GM23338 (cell line): ENCODE measurements around the gene AKAP8L. TPM values are rescaled to one million over a fixed set of nuclear protein-coding genes. Genes with fewer than 3 reads are reported as not detected.
"Not testable (repeated sequence)": the region's sequence is repeated elsewhere in the genome, so short reads cannot be mapped to it uniquely, and the experiment has no call there.

Experiments
- ATAC-seq: fragments of 200-7000 bp; cut with Tn5 transposase; 3 replicates; pipeline ENCODE4 v1.9.1; 2020
- DNase-seq: peaks from one replicate; pipeline ENCODE4 v3.0.0-alpha.2; 2015; ENCODE audit warnings: low spot score
- H2AFZ ChIP-seq: fragments of 200-600 bp; sonication (generic); 2 replicates; pipeline ENCODE4 v1.8.0; 2016; ENCODE audit warnings: antibody characterized with exemption, mild to moderate bottlenecking, moderate library complexity
- H3F3A ChIP-seq: fragments of 200-600 bp; sonication (generic); replicated peaks from 2 replicates; pipeline ENCODE4 v1.8.0; 2017; ENCODE audit warnings: antibody characterized with exemption, mixed run types, low read depth
- H3K27ac ChIP-seq: fragments of 200-600 bp; sonication (generic); 2 replicates; pipeline ENCODE4 v1.6.1; 2016; ENCODE audit warnings: low read depth
- H3K27me3 ChIP-seq: fragments of 200-600 bp; sonication (generic); 2 replicates; pipeline ENCODE4 v1.8.0; 2016; ENCODE audit warnings: mild to moderate bottlenecking, mixed run types, moderate library complexity; ENCODE audit not compliant: insufficient read depth
- H3K36me3 ChIP-seq: fragments of 200-600 bp; sonication (generic); 2 replicates; pipeline ENCODE4 v1.8.0; 2016; ENCODE audit warnings: mild to moderate bottlenecking; ENCODE audit not compliant: insufficient read depth
- H3K4me1 ChIP-seq: fragments of 200-600 bp; sonication (generic); 2 replicates; pipeline ENCODE4 v1.8.0; 2016; ENCODE audit warnings: mild to moderate bottlenecking, moderate library complexity; ENCODE audit not compliant: insufficient read depth
- H3K4me2 ChIP-seq: fragments of 200-600 bp; sonication (generic); 2 replicates; pipeline ENCODE4 v1.7.1; 2017; ENCODE audit warnings: mixed run types
- H3K4me3 ChIP-seq: fragments of 200-600 bp; sonication (generic); 2 replicates; pipeline ENCODE4 v1.6.1; 2016; ENCODE audit warnings: mixed run types
- H3K79me2 ChIP-seq: fragments of 200-600 bp; sonication (generic); replicated peaks from 2 replicates; pipeline ENCODE4 v1.8.0; 2017; ENCODE audit warnings: mild to moderate bottlenecking; ENCODE audit not compliant: insufficient read depth
- H3K9me2 ChIP-seq: fragments of 200-600 bp; sonication (generic); 2 replicates; pipeline ENCODE4 v1.8.0; 2017; ENCODE audit not compliant: insufficient read depth
- H4K20me1 ChIP-seq: fragments of 200-600 bp; sonication (generic); replicated peaks from 2 replicates; pipeline ENCODE4 v1.8.0; 2017; ENCODE audit warnings: mild to moderate bottlenecking; ENCODE audit not compliant: insufficient read depth
- H3K27ac Mint-ChIP-seq: 2 replicates; pipeline ENCODE4 v1.8.0; 2020; ENCODE audit warnings: inconsistent platforms, mild to moderate bottlenecking, moderate library complexity, mixed read lengths
- H3K27me3 Mint-ChIP-seq: 3 replicates; pipeline ENCODE4 v1.8.0; 2022; ENCODE audit warnings: low read depth, mild to moderate bottlenecking, moderate library complexity, mixed read lengths, inconsistent platforms; ENCODE audit not compliant: insufficient read depth, poor library complexity
- H3K36me3 Mint-ChIP-seq: 3 replicates; pipeline ENCODE4 v1.8.0; 2021; ENCODE audit warnings: low read depth, mild to moderate bottlenecking, inconsistent platforms, moderate library complexity, mixed read lengths
- H3K4me1 Mint-ChIP-seq: 3 replicates; pipeline ENCODE4 v1.8.0; 2020; ENCODE audit warnings: mild to moderate bottlenecking, inconsistent platforms, mixed read lengths
- H3K4me3 Mint-ChIP-seq: 3 replicates; pipeline ENCODE4 v1.8.0; 2021; ENCODE audit warnings: moderate library complexity, mild to moderate bottlenecking, inconsistent platforms, mixed read lengths
- H3K9me3 Mint-ChIP-seq: 3 replicates; pipeline ENCODE4 v1.8.0; 2020; ENCODE audit warnings: moderate library complexity, mild to moderate bottlenecking, inconsistent platforms, mixed read lengths
- CREB1 ChIP-seq: fragments of 250-450 bp; sonication (Bioruptor Pico); IDR thresholded peaks from 2 replicates; pipeline ENCODE4 v1.5.0; 2020; ENCODE audit warnings: low read depth, mild to moderate bottlenecking, moderate library complexity
- JUNB ChIP-seq: IDR thresholded peaks from one replicate; pipeline ENCODE4 v1.6.1; 2016; ENCODE audit warnings: antibody characterized with exemption; ENCODE audit not compliant: unreplicated experiment
- POLR2AphosphoS5 ChIP-seq: IDR thresholded peaks from 2 replicates; pipeline ENCODE4 v1.6.1; 2016; ENCODE audit warnings: antibody characterized with exemption, low read depth
- ZNF114 ChIP-seq: fragments of 250-450 bp; sonication (Bioruptor Pico); IDR thresholded peaks from 2 replicates; pipeline ENCODE4 v1.5.0; 2020; ENCODE audit warnings: mild to moderate bottlenecking, moderate library complexity
- polyA plus RNA-seq: library from polyadenylated mRNA; unstranded; fragments of >200 nt; fragmentation: Nextera tagmentation; extraction: Ambion mirVana; gene quantifications from 2 replicates; pipeline ENCODE4 v1.2.1, GENCODE V29; 2016
- total RNA-seq: library from RNA; depleted of rRNA; stranded (reverse); fragments of >200 nt; shearing (Covaris generic); gene quantifications from 2 replicates; pipeline ENCODE4 v1.2.3, GENCODE V29; 2014
- TF ChIP-seq, protein P1 (sequence below), 2 experiments: fragments of 200-600 bp in 1 of 2; sonication (generic) in 1 of 2; conservative IDR thresholded peaks; 2 replicates each; pipeline versions ENCODE4 v1.5.1 to v1.6.1; 2016 to 2017; ENCODE audit warnings: antibody characterized with exemption in 2 of 2, low read depth in 2 of 2, mild to moderate bottlenecking in 2 of 2, moderate library complexity in 1 of 2
- TF ChIP-seq, protein P2 (sequence below): IDR thresholded peaks from 2 replicates; pipeline ENCODE4 v1.6.1; 2016; ENCODE audit warnings: antibody characterized with exemption

The AKAP8L gene
- total and polyA plus RNA-seq, 2 experiments from 2014 or later = 78.8 to 165 TPM

DNA sequence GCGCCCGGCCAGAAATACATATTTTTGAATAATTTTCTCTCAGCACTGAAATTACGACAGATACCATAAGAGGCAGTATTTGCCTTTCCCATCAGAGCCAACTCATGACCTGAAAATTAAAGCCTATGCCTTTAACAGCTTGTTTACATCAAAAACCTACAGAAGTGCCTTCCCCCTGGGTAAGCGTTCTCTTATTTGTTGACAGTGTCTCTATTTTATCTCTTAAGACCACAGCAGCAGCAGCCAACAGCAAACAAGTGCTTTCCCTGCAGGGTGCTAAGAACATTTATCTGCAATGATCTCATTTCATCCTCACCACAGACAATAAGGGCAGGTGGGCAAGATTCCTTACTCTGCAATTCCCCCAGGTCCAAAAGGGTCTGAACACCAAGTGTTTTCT, 6.0 kb downstream of the AKAP8L start:
- no peak for ATAC-seq
- peaks cover 85% of the 10 kb centered on the region for H4K20me1 ChIP-seq

DNA sequence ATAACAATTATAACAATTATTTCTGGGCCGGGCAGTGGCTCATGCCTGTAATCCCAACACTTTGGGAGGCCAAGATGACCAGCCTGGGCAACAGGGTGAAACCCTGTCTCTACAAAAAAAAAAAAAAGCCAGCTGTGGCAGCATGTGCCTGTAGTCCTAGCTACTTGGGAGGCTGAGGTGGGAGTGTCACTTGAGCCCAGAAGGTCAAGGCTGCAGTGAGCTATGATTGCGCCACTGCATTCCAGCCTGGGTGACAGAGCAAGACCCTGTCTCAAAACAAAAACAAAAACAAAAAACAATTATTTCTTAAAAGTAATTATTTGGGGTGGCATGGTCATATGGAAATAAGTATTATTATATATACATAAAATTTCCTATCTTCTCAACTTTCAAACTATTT, 7.4 kb downstream of the AKAP8L start:
- H3K27me3 ChIP-seq, H3K27ac Mint-ChIP-seq, ATAC-seq, H3K4me1 ChIP-seq, H3F3A ChIP-seq, H3K4me1 Mint-ChIP-seq, H2AFZ ChIP-seq, H3K4me3 Mint-ChIP-seq, H3K9me3 Mint-ChIP-seq, H3K4me2 ChIP-seq, H3K27me3 Mint-ChIP-seq, H3K36me3 ChIP-seq, H3K4me3 ChIP-seq, DNase-seq, H3K9me2 ChIP-seq: not testable (repeated sequence)
- Histone ChIP-seq H3K79me2 (peaks cover 100% of the 10 kb centered on the region), H4K20me1 (peaks cover 78% of the 10 kb centered on the region), H3K27ac (peak overlapping the region; percentile 63; the same call in 1 of the 2 replicates)
- H3K36me3 Mint-ChIP-seq = peaks cover 34% of the 10 kb centered on the region

More for the DNA sequence above, 6.0 kb downstream of the AKAP8L start:
- H3K9me3 Mint-ChIP-seq = no peaks in the 10 kb centered on the region; the same call in 2 of the 3 replicates
- Histone ChIP-seq H3K27me3 (no peaks in the 10 kb centered on the region), H3K4me2 (no peak overlapping the region), H3K4me3 (no peak overlapping the region), H3K9me2 (no peaks in the 10 kb centered on the region), H3K4me1 (peaks cover 8% of the 10 kb centered on the region; the same call in 1 of the 2 replicates), H3K36me3 (peaks cover 10% of the 10 kb centered on the region; the same call in 1 of the 2 replicates), H3K79me2 (peaks cover 100% of the 10 kb centered on the region), H2AFZ (no peak overlapping the region), H3K27ac (no peak overlapping the region), H3F3A (peaks cover 9% of the 10 kb centered on the region; the same call in 1 of the 2 replicates)
- no peak for DNase-seq
- no peak for TF ChIP-seq POLR2AphosphoS5
- TF ChIP-seq, protein P1, sequence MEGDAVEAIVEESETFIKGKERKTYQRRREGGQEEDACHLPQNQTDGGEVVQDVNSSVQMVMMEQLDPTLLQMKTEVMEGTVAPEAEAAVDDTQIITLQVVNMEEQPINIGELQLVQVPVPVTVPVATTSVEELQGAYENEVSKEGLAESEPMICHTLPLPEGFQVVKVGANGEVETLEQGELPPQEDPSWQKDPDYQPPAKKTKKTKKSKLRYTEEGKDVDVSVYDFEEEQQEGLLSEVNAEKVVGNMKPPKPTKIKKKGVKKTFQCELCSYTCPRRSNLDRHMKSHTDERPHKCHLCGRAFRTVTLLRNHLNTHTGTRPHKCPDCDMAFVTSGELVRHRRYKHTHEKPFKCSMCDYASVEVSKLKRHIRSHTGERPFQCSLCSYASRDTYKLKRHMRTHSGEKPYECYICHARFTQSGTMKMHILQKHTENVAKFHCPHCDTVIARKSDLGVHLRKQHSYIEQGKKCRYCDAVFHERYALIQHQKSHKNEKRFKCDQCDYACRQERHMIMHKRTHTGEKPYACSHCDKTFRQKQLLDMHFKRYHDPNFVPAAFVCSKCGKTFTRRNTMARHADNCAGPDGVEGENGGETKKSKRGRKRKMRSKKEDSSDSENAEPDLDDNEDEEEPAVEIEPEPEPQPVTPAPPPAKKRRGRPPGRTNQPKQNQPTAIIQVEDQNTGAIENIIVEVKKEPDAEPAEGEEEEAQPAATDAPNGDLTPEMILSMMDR (conservative IDR thresholded peaks at IDR 0.05; ENCODE audit: low read depth in 2 of 2) = no peak
- TF ChIP-seq, protein P2, sequence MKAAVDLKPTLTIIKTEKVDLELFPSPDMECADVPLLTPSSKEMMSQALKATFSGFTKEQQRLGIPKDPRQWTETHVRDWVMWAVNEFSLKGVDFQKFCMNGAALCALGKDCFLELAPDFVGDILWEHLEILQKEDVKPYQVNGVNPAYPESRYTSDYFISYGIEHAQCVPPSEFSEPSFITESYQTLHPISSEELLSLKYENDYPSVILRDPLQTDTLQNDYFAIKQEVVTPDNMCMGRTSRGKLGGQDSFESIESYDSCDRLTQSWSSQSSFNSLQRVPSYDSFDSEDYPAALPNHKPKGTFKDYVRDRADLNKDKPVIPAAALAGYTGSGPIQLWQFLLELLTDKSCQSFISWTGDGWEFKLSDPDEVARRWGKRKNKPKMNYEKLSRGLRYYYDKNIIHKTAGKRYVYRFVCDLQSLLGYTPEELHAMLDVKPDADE = no peak
- no peak for TF ChIP-seq JUNB
- TF ChIP-seq CREB1 (CRISPR knock-in tag) = no peak
- H3K36me3 Mint-ChIP-seq = peaks cover 40% of the 10 kb centered on the region
- H3K27me3 Mint-ChIP-seq = peaks cover under 1% of the 10 kb centered on the region
- H3K4me1 Mint-ChIP-seq = peaks cover 12% of the 10 kb centered on the region; the same call in 2 of the 3 replicates
- no peak overlapping the region for H3K4me3 Mint-ChIP-seq
- H3K27ac Mint-ChIP-seq = peak overlapping the region; percentile 45; the same call in 1 of the 2 replicates

DNA sequence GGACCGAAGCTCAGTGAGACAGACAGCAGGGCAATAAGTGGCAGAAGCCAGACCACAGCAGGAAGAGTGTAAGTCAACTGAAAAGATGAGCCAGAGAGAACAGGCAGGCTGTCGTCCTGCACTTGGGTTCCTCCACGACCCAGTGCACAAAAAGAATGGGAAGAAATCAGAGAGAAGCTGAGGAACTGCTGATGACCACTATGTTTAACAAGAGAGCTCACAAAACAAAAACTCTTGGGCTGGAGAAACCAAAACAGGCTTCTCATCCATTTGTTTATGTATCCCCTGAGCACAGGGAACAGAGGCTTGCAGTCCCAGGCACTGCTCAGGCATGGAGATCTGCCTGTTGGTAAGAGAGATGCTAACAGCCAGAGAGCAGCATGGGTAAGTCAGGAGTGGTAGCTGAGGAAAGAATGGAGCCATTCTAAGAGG, 14.0 kb downstream of the AKAP8L start:
- H3K9me3 Mint-ChIP-seq = no peaks in the 10 kb centered on the region
- DNase-seq = no peak

More for the DNA sequence above, 14.0 kb downstream of the AKAP8L start:
- no peak for TF ChIP-seq ZNF114
- H2AFZ ChIP-seq = no peak overlapping the region
- H3F3A ChIP-seq = no peaks in the 10 kb centered on the region
- no peaks in the 10 kb centered on the region for H3K27me3 ChIP-seq
- no peak overlapping the region for H3K4me3 ChIP-seq
- H3K79me2 ChIP-seq = peaks cover 84% of the 10 kb centered on the region
- H3K27ac Mint-ChIP-seq = no peak overlapping the region; the same call in 1 of the 2 replicates
- no peak overlapping the region for H3K4me2 ChIP-seq
- H3K27ac ChIP-seq = no peak overlapping the region
- peaks cover under 1% of the 10 kb centered on the region for H3K27me3 Mint-ChIP-seq
- peaks cover 53% of the 10 kb centered on the region for H4K20me1 ChIP-seq
- H3K36me3 Mint-ChIP-seq = peaks cover 44% of the 10 kb centered on the region
- no peaks in the 10 kb centered on the region; the same call in 1 of the 2 replicates for H3K4me1 ChIP-seq
- no peaks in the 10 kb centered on the region for H3K36me3 ChIP-seq
- H3K4me3 Mint-ChIP-seq = no peak overlapping the region
- H3K4me1 Mint-ChIP-seq = peaks cover 3% of the 10 kb centered on the region; the same call in 1 of the 3 replicates
- no peaks in the 10 kb centered on the region for H3K9me2 ChIP-seq
- ATAC-seq = no peak
